Activated CD4-positive, alpha-beta T cell treated with anti-CD3 and anti-CD28 coated beads for 48 hours (primary cell): ENCODE results near the gene KAT6B.
A peak's percentile ranks its signal among the peaks of the same experiment; 100 is the strongest.

Source experiments
- DNase-seq: peaks from one replicate; pipeline ENCODE4 v3.0.0-alpha.2; 2020

The KAT6B gene

GRCh38 chr10:74960670-74961069 lies 134.3 kb downstream of the KAT6B start:
- DNase-seq: no peak

- no peak for DNase-seq
These were observed 136.1 kb downstream of the KAT6B start for GRCh38 chr10:74962517-74962916.

- DNase-seq: no peak
These were observed 137.1 kb downstream of the KAT6B start for GRCh38 chr10:74963549-74963948.

- no peak for DNase-seq
These were observed 141.7 kb downstream of the KAT6B start for GRCh38 chr10:74967911-74968666.

GRCh38 chr10:74968667-74969061 lies 142.3 kb downstream of the KAT6B start:
- DNase-seq: no peak

GRCh38 chr10:74969093-74969492 lies 142.7 kb downstream of the KAT6B start:
- no peak for DNase-seq

GRCh38 chr10:74969530-74969929 lies 143.1 kb downstream of the KAT6B start:
- no peak for DNase-seq

GRCh38 chr10:74973741-74974392 lies 147.5 kb downstream of the KAT6B start:
- no peak for DNase-seq

GRCh38 chr10:74975758-74976157 lies 149.4 kb downstream of the KAT6B start:
- no peak for DNase-seq

- no peak for DNase-seq
These were observed 150.2 kb downstream of the KAT6B start for GRCh38 chr10:74976565-74976964.

- no peak for DNase-seq
These were observed 150.7 kb downstream of the KAT6B start for GRCh38 chr10:74977072-74977471.

GRCh38 chr10:74977913-74978847 lies 151.8 kb downstream of the KAT6B start:
- peak; percentile 34 for DNase-seq

- no peak for DNase-seq
These were observed 155.6 kb downstream of the KAT6B start for GRCh38 chr10:74981831-74982633.

- no peak for DNase-seq
These were observed 156.2 kb downstream of the KAT6B start for GRCh38 chr10:74982634-74982982.

- no peak for DNase-seq
These were observed 157.0 kb downstream of the KAT6B start for GRCh38 chr10:74983383-74983782.

- DNase-seq: no peak
These were observed 161.1 kb downstream of the KAT6B start for GRCh38 chr10:74987339-74988053.

GRCh38 chr10:74988054-74988775 lies 161.8 kb downstream of the KAT6B start:
- no peak for DNase-seq

GRCh38 chr10:74988832-74989561 lies 162.6 kb downstream of the KAT6B start:
- DNase-seq: no peak

GRCh38 chr10:74991435-74991834 lies 165.0 kb downstream of the KAT6B start:
- no peak for DNase-seq

- no peak for DNase-seq
These were observed 165.7 kb downstream of the KAT6B start for GRCh38 chr10:74992068-74992467.

- DNase-seq: no peak
These were observed 167.2 kb downstream of the KAT6B start for GRCh38 chr10:74993649-74994048.
